Right cardiac atrium (tissue), 5 donors: Measurements from ENCODE around the gene HEPACAM2. TPM values are rescaled to one million over a fixed set of nuclear protein-coding genes. Genes with fewer than 3 reads are reported as not detected.

Source experiments
- ATAC-seq, 2 donors: fragments of 200-7000 bp; cut with Tn5 transposase; one replicate each; pipeline versions ENCODE4 v1.8.0 to v1.9.1; 2020; ENCODE audit warnings: moderate library complexity in 2 of 2, mild to moderate bottlenecking in 1 of 2
- DNase-seq, 3 donors: peaks; one replicate each; pipeline ENCODE4 v3.0.0-alpha.2; 2020
- H3K27ac ChIP-seq: one replicate; pipeline ENCODE4 v1.5.1; 2013; ENCODE audit warnings: mild to moderate bottlenecking, low read length, control low read depth, moderate library complexity
- H3K27me3 ChIP-seq: one replicate; pipeline ENCODE4 v1.6.1; 2013; ENCODE audit not compliant: control insufficient read depth, insufficient read depth
- H3K4me1 ChIP-seq: one replicate; pipeline ENCODE4 v1.6.1; 2013; ENCODE audit warnings: low read length; ENCODE audit not compliant: control insufficient read depth, insufficient read depth
- H3K4me3 ChIP-seq: one replicate; pipeline ENCODE4 v1.5.1; 2013; ENCODE audit warnings: low read length, control low read depth
- H3K9me3 ChIP-seq: one replicate; pipeline ENCODE4 v1.6.1; 2013; ENCODE audit warnings: low read length; ENCODE audit not compliant: control insufficient read depth
- WGBS: extraction: QIAGEN DNeasy Blood & Tissue Kit; methylation state at CpG from one replicate; pipeline ENCODE4 v1.1.7; 2013; 5-methylcytosine and 5-hydroxymethylcytosine counted together
- intact Hi-C, 4 donors: fragments of 100-400 bp; cut with DNase I; formaldehyde crosslinking; loops; one replicate each; pipeline versions ENCODE4 v1.11.0 to v1.14.0; 2022 to 2023
- long read RNA-seq, 4 donors: library from polyadenylated mRNA; unstranded; transcript quantifications; one replicate each; pipeline ENCODE4 v2.0.0, GENCODE V29; 2020 to 2021
- polyA plus RNA-seq: library from polyadenylated mRNA; stranded (reverse); fragments of 200-250 nt; gene quantifications from one replicate; pipeline ENCODE4 v1.2.3, GENCODE V29; 2013
- total RNA-seq, 4 donors: library from RNA; stranded (reverse); fragmentation: NEBNext Ultra II Directional; extraction: Animal tissue kit (Norgen Biotek cat#: 25700); gene quantifications; one replicate each; pipeline ENCODE4 v1.2.1, GENCODE V29; 2021
- donor health status: healthy with polysubstance abuse.
- donor health status: DM: no; HTN: yes; CAD: no.
- donor health status: DM: no; HTN: no; CAD: no.
- donor health status: DM: no; HTN: yes; CAD: no; lungs with severe emphysema.
- donor health status: DM: yes; HTN: yes; CAD: no.

The HEPACAM2 gene
- total RNA-seq (not detected), polyA plus RNA-seq (not detected)
- long read RNA-seq, donor 1 = 0 reads
- long read RNA-seq, donor 2 = 0 reads
- long read RNA-seq, donor 3 = 0 reads
- long read RNA-seq, donor 4 = 0 reads

DNA sequence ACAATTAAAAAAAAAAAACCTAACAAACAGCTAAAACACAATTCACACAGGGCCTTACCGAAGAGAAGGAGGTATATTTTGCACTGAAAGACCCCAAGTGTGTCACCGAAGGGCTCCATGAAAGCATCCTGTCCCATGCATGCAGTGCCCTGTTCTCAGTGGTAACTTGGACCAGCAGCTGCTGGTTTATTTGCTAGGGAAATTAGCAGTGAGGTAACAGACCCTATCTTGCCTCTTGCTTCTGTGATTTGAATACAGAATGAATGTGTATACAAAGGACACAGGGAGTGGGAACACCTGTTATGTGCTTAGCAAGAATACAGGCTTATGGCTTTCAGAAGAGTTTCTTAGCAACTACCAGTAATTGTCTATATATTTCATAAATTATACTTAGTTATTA lies at the start of gene HEPACAM2:
Gene HEPACAM2 (minus strand): TSS at position 160 of the 400 bp plus-strand sequence.
- intact Hi-C loops = no loop called here
- Histone ChIP-seq H3K9me3 (no peaks in the 10 kb centered on the region), H3K27me3 (no peaks in the 10 kb centered on the region), H3K27ac (no peak within 1 kb of the TSS), H3K4me3 (no peak within 1 kb of the TSS), H3K4me1 (no peaks in the 10 kb centered on the region)
- no peak for DNase-seq
- no peak for ATAC-seq
- 79% methylated on average over 2 of the region's 2 CpGs for WGBS

DNA sequence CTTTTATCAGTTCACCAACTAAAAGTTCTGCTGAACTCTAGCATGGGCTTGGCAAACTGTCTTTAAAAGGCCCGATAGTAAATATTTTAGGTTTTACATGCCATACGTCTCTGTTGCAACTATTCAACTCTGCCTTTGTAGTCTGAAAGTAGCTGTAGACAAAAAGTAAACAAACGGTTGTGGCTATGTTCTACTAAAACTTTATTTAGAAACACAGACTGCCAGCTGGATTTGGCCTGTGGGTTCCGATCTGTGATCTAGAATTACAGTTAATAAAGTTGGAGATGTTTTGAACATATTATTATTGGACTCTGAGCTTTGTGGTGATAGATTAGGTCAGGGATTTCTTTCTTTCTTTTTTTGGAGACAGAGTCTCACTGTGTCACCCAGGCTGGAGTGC lies 39.0 kb upstream of the HEPACAM2 start:
- no peak for ATAC-seq
- intact Hi-C loops = no loop called here
- 86% methylated on average over 4 of the region's 4 CpGs for WGBS
- Histone ChIP-seq H3K4me3 (no peak overlapping the region), H3K4me1 (no peaks in the 10 kb centered on the region), H3K9me3 (no peaks in the 10 kb centered on the region), H3K27me3 (no peaks in the 10 kb centered on the region), H3K27ac (no peak overlapping the region)
- no peak for DNase-seq

DNA sequence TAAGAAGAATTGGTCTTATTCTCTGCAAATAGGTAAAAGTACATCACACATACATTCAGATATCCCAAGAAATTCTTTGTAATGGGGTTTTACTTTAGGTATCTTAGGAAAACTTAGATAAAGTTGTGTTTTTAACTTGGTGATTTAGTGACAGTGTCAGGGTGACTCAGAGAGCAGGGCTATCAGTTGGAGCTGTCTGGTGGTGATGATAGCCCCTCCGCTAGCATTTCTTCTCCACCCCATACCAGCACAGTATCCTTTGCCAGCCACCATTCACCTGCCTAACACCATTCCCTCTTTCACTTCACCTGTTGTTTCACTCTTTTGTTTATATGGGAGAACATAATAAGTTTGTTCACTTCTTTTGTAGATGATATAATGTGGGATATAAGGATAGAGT lies 36.3 kb upstream of the HEPACAM2 start:
- Histone ChIP-seq H3K9me3 (no peaks in the 10 kb centered on the region), H3K27me3 (no peaks in the 10 kb centered on the region), H3K27ac (no peak overlapping the region), H3K4me3 (no peak overlapping the region), H3K4me1 (no peaks in the 10 kb centered on the region)
- DNase-seq (no peak), ATAC-seq (no peak)
- 90% methylated on average over 1 of the region's 1 CpG for WGBS
- intact Hi-C loops = no loop called here

DNA sequence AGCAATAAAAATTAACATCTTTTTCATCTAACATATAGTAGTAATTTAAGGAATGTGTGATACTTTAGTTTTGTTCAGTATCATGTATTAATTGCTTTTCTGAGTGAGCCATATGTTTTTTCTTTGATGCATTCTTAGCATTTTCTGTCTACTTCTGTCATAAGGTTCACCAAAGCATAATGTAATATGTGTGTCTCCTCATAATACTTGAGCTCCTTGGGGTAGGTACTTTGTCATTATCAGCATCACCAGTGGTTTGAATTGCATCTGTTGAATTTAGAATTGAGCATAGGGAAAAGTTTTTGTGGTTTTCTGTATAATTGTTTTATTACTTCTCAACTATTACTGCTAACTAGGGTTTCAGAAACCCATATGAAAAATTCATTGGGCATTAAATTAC lies 32.4 kb upstream of the HEPACAM2 start:
- ATAC-seq = no peak
- Histone ChIP-seq H3K4me3 (no peak overlapping the region), H3K4me1 (no peaks in the 10 kb centered on the region), H3K9me3 (no peaks in the 10 kb centered on the region), H3K27me3 (no peaks in the 10 kb centered on the region), H3K27ac (no peak overlapping the region)
- intact Hi-C loops = no loop called here
- DNase-seq = no peak

DNA sequence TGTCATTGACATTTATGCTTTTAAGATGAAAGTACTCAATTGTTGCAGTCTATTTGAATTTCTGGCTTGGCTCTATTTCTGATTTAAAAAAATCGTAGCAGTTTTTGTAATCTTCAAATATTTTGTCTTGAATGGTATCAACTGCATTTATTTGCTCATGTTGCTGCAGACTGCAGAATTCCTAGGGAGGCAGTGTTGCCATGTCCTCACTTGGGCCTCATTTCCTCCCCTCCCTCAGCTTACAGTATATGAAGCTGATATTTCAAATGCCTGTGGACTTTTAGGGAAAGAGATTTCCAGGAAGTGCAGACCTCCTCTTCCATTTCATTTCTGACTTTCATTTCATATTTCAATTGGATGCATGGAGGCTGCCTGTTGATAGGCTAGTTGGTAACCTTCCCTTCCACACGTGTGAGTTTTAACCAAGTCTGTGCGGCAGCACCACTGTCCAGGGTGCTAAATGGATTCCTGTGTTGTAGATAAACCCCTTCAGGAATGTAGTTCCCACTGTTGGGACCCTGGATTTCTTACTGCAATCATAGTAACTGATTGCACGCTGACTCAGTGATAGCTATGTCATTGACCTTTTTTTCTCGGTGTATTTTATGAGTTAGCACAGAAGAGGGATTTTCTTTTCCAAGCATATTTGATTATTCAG lies 23.4 kb upstream of the HEPACAM2 start:
- 45% methylated on average over 5 of the region's 5 CpGs for WGBS
- Histone ChIP-seq H3K9me3 (no peaks in the 10 kb centered on the region), H3K27me3 (no peaks in the 10 kb centered on the region), H3K4me3 (no peak overlapping the region), H3K4me1 (no peaks in the 10 kb centered on the region), H3K27ac (no peak overlapping the region)
- intact Hi-C loops = no loop called here
- DNase-seq = no peak
- no peak for ATAC-seq

DNA sequence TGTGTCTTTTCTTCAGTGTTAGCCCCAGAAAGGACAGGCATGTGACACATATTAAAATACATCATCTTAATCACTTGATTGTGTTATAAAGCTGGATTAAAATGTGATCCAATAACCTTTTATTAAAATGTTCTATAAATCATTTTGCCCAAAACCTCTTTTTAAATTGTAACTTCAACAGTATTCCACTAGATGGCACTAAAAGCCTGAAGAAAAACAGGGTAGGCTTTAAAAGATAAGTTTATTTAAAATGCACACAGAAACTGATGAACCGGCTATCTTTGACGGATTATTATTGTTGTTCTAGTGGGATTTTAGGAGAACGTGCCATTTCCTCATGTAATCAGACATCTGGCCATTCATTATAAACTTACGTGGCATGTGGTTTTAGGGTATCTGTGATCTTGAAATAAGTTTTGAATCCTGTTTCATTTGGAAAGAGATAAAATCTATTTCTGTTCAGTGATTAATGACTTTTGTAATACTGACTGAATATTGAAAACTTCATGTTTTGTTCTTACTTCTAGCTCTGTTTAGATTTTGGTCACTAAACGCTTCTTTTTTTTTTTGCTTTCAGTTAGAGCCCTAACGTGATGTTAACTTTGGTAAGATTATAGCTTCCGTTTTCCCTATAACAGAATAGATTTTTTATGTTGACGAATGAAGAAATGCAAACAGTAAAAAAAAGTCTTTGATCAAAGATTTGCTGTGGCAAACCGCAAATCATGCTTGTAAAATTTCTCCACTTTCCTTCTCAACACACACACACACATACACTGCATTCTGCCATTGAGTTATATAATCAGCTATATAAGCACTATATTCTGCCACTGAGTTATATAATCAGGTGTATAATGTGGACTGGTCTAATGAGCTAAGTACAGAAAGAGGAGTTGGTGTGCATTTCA lies 19.5 kb upstream of the HEPACAM2 start:
- Histone ChIP-seq H3K9me3 (no peaks in the 10 kb centered on the region), H3K27ac (no peak overlapping the region), H3K27me3 (no peaks in the 10 kb centered on the region), H3K4me3 (no peak overlapping the region), H3K4me1 (no peaks in the 10 kb centered on the region)
- DNase-seq = no peak
- intact Hi-C loops = no loop called here
- WGBS = 51% methylated on average over 9 of the region's 9 CpGs
- ATAC-seq = no peak

DNA sequence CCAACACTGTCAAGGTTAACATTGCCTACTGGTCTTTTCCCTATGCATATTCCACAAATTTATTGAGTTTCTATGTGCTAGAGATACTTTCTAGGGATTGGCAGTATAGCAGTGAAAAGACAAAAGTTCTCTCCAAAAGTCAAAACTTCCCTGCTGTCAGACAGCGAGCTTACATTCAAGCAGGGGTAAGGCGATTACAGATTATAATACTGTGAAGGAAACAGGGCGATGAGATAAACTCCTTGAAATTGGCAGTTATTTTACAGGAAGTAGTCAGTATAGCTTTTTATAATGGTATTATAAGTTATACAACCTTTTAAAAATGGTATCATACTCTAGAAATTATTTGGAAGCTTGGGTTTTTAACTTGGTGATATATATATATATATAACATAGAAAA lies 15.8 kb upstream of the HEPACAM2 start:
- DNase-seq = no peak
- Histone ChIP-seq H3K4me3 (no peak overlapping the region), H3K9me3 (no peaks in the 10 kb centered on the region), H3K27me3 (no peaks in the 10 kb centered on the region), H3K27ac (no peak overlapping the region), H3K4me1 (no peaks in the 10 kb centered on the region)
- intact Hi-C loops = no loop called here
- ATAC-seq = no peak
- WGBS = 85% methylated on average over 3 of the region's 3 CpGs

DNA sequence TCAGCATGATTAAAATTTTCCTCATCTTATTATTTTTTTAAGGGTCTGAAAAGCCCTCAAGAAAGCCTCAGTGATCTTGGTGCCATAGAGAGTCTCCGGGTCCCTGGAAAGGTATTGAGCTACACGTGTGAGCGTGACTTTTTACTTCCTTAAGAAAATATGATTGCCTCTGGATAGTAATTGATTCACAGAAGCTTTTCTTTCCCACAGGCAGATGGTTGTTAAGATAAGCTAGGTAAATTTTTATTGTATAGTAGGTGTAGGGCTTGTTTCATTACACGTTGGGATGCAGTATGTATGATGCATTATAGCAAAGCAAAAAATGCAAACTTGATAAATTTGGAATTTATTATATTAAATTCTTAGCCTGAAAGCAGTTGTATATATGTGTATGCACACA lies 13.6 kb upstream of the HEPACAM2 start:
- Histone ChIP-seq H3K9me3 (no peaks in the 10 kb centered on the region), H3K4me1 (no peaks in the 10 kb centered on the region), H3K27me3 (no peaks in the 10 kb centered on the region), H3K27ac (no peak overlapping the region), H3K4me3 (no peak overlapping the region)
- intact Hi-C loops = no loop called here
- WGBS = 82% methylated on average over 4 of the region's 4 CpGs
- DNase-seq (no peak), ATAC-seq (no peak)

DNA sequence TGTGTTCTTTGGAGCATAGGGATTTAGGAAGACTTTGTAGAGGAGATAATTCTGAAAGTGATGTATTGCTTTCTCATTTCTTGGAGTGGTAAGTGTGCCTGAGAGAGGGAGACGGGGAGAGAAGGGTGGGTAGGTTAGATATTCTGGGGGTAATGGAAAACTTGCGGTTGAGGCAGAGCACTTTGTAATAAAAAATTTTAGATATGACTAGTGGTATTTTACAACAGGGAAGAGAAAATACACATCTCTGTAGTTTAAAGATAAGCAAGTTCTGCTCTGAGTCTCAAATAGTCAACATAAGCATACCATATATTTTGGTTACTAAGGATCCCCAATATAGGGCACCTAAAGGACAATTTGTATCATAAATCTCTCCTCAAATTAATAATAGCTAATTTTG lies 12.5 kb upstream of the HEPACAM2 start:
- H3K4me3 ChIP-seq = no peak overlapping the region
- intact Hi-C loops = no loop called here
- no peaks in the 10 kb centered on the region for H3K4me1 ChIP-seq
- no peaks in the 10 kb centered on the region for H3K27me3 ChIP-seq
- no peaks in the 10 kb centered on the region for H3K9me3 ChIP-seq
- no peak for ATAC-seq
- no peak overlapping the region for H3K27ac ChIP-seq
- DNase-seq = no peak
- WGBS = 81% methylated on average over 2 of the region's 2 CpGs

DNA sequence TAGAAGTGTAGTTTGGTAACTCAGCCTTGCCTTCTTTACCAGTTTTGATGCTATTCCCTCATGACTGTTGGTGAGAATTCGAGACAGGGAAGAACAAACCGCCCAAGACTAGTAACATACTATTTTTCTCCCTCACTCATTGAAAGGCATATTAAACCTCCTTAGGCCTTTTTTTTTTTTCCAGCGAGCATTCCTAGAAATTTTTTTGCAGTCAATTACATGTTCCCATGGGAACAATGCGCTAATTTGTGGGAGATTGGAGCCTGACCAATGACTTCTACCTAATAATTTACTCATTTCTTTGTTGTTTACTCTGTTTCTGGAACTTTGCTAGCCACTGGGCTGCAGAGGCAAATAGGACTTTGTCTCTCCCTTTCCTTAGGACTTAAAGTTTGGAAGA lies 11.9 kb upstream of the HEPACAM2 start:
- ATAC-seq = no peak
- intact Hi-C loops = no loop called here
- no peak overlapping the region for H3K27ac ChIP-seq
- H3K4me1 ChIP-seq = no peaks in the 10 kb centered on the region
- WGBS = 82% methylated on average over 4 of the region's 4 CpGs
- no peaks in the 10 kb centered on the region for H3K27me3 ChIP-seq
- no peak for DNase-seq
- no peak overlapping the region for H3K4me3 ChIP-seq
- H3K9me3 ChIP-seq = no peaks in the 10 kb centered on the region

DNA sequence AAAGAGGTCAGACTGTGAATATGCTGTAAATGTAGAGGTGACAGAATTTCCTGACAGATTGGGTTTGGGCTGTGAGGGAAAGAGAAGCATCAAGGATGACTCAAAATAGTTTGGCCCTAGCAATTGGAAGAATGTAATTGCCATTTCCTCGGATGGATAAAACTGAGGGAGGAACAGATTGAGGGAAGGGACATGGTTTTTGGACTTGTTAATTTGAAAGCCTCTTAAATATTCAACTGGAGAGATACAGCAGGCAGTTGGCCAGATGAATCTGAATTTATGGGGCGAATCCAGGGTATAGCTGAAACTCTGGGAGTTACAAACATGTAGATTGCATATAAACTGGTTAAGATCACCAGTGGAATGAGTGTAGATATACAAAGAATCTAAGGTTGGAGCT lies 9.3 kb upstream of the HEPACAM2 start:
- no peak overlapping the region for H3K4me3 ChIP-seq

More for the DNA sequence above, 9.3 kb upstream of the HEPACAM2 start:
- Histone ChIP-seq H3K27ac (no peak overlapping the region), H3K9me3 (no peaks in the 10 kb centered on the region), H3K27me3 (no peaks in the 10 kb centered on the region), H3K4me1 (no peaks in the 10 kb centered on the region)
- ATAC-seq (no peak), DNase-seq (no peak)
- intact Hi-C loops = no loop called here
- WGBS = 76% methylated on average over 2 of the region's 2 CpGs
